Measurements from ENCODE around the gene GABARAPL1. TPM values are rescaled to one million over a fixed set of nuclear protein-coding genes. Genes with fewer than 3 reads are reported as not detected.

Gene GABARAPL1
- total RNA-seq, 1 experiment from 2014 or later = 70.6 TPM

GRCh38 chr12:10238526-10238925, 25.8 kb downstream of the GABARAPL1 start:
- intact Hi-C loops (cut with micrococcal nuclease; ENCODE audit: unreplicated experiment) = loop anchor here (5.0 to 10.0 kb wide), 3 partner anchors 264 to 1246 kb away; no protein-coding TSS in a partner anchor
- peak overlapping the region; percentile 17 for H3K27ac ChIP-seq (ENCODE audit: low read depth, low read length, poor library complexity, severe bottlenecking)
- H3K36me3 ChIP-seq (ENCODE audit: insufficient read depth, low read length, poor library complexity, severe bottlenecking) = no peaks in the 10 kb centered on the region
- no peaks in the 10 kb centered on the region for H3K27me3 ChIP-seq (replicated peaks; ENCODE audit: insufficient read depth, low read depth, low read length, poor library complexity)
- DNase-seq (ENCODE audit: low spot score) = no peak
- no TSS peak for BruUV-seq (replicated peaks)
- TF ChIP-seq EZH2 (IDR thresholded peaks at IDR 0.05; ENCODE audit: borderline replicate concordance, low read depth, low read length, poor library complexity, severe bottlenecking) = no peak
- TF ChIP-seq CTCF (conservative IDR thresholded peaks at IDR 0.05; ENCODE audit: low read depth, low read length) = no peak
- ChIA-PET POLR2A (ENCODE audit: low non-redundant PET) (no interaction called here), CTCF (no interaction called here)
- H3K9me3 ChIP-seq (ENCODE audit: low read depth, low read length, poor library complexity, severe bottlenecking) = peaks cover 16% of the 10 kb centered on the region
- H3K4me3 ChIP-seq (ENCODE audit: low read depth, low read length, poor library complexity, severe bottlenecking) = no peak overlapping the region
- H3K4me1 ChIP-seq (ENCODE audit: insufficient read depth, low read length, poor library complexity, severe bottlenecking) = no peaks in the 10 kb centered on the region

GRCh38 chr12:10241290-10241689, 28.6 kb downstream of the GABARAPL1 start:
- BruUV-seq (replicated peaks) = TSS peak; percentile 31
- DNase-seq (ENCODE audit: low spot score) = no peak
- Histone ChIP-seq H3K9me3 (ENCODE audit: low read depth, low read length, poor library complexity, severe bottlenecking) (no peaks in the 10 kb centered on the region), H3K36me3 (ENCODE audit: insufficient read depth, low read length, poor library complexity, severe bottlenecking) (no peaks in the 10 kb centered on the region), H3K27me3 (replicated peaks; ENCODE audit: insufficient read depth, low read depth, low read length, poor library complexity) (no peaks in the 10 kb centered on the region), H3K27ac (ENCODE audit: low read depth, low read length, poor library complexity, severe bottlenecking) (no peak overlapping the region), H3K4me1 (ENCODE audit: insufficient read depth, low read length, poor library complexity, severe bottlenecking) (no peaks in the 10 kb centered on the region), H3K4me3 (ENCODE audit: low read depth, low read length, poor library complexity, severe bottlenecking) (no peak overlapping the region)
- intact Hi-C loops (cut with micrococcal nuclease; ENCODE audit: unreplicated experiment) = no loop called here
- ChIA-PET CTCF (no interaction called here), POLR2A (ENCODE audit: low non-redundant PET) (no interaction called here)
- TF ChIP-seq CTCF (conservative IDR thresholded peaks at IDR 0.05; ENCODE audit: low read depth, low read length) = no peak
- no peak for TF ChIP-seq EZH2 (IDR thresholded peaks at IDR 0.05; ENCODE audit: borderline replicate concordance, low read depth, low read length, poor library complexity, severe bottlenecking)

GRCh38 chr12:10241727-10242126, 29.1 kb downstream of the GABARAPL1 start:
- CTCF ChIA-PET = no interaction called here
- BruUV-seq (replicated peaks) = no TSS peak
- POLR2A ChIA-PET (ENCODE audit: low non-redundant PET) = no interaction called here
- no peaks in the 10 kb centered on the region for H3K4me1 ChIP-seq (ENCODE audit: insufficient read depth, low read length, poor library complexity, severe bottlenecking)
- no peak for TF ChIP-seq EZH2 (IDR thresholded peaks at IDR 0.05; ENCODE audit: borderline replicate concordance, low read depth, low read length, poor library complexity, severe bottlenecking)
- TF ChIP-seq CTCF (conservative IDR thresholded peaks at IDR 0.05; ENCODE audit: low read depth, low read length) = no peak
- no peaks in the 10 kb centered on the region for H3K9me3 ChIP-seq (ENCODE audit: low read depth, low read length, poor library complexity, severe bottlenecking)
- no peak overlapping the region for H3K4me3 ChIP-seq (ENCODE audit: low read depth, low read length, poor library complexity, severe bottlenecking)
- DNase-seq (ENCODE audit: low spot score) = peak; percentile 30
- no peaks in the 10 kb centered on the region for H3K36me3 ChIP-seq (ENCODE audit: insufficient read depth, low read length, poor library complexity, severe bottlenecking)
- no peaks in the 10 kb centered on the region for H3K27me3 ChIP-seq (replicated peaks; ENCODE audit: insufficient read depth, low read depth, low read length, poor library complexity)
- intact Hi-C loops (cut with micrococcal nuclease; ENCODE audit: unreplicated experiment) = no loop called here
- H3K27ac ChIP-seq (ENCODE audit: low read depth, low read length, poor library complexity, severe bottlenecking) = no peak overlapping the region

All from A673 (cell line).